ENCODE measurements around the gene PLTP. TPM values are rescaled to one million over a fixed set of nuclear protein-coding genes. Genes with fewer than 3 reads are reported as not detected.
"Not testable (repeated sequence)": the region's sequence is repeated elsewhere in the genome, so short reads cannot be mapped to it uniquely, and the experiment has no call there.

Gene PLTP
- total RNA-seq, 4 donors from 2014 or later = 109 to 342 (median 176) TPM

GRCh38 chr20:45907219-45907948 lies 4.6 kb downstream of the PLTP start:
- no peak overlapping the region for H3K4me3 ChIP-seq
- H3K27ac ChIP-seq (replicated peaks in 1 of 4) = no peak overlapping the region
- intact Hi-C loops (cut with DNase I) = no loop called here
- H3K36me3 ChIP-seq = peaks cover 0 to 48% (median 15%) of the 10 kb centered on the region in 4 donors
- H3K9me3 ChIP-seq = no peaks in the 10 kb centered on the region
- H3K27me3 ChIP-seq = peaks cover 0 to 5% (median under 1%) of the 10 kb centered on the region in 4 donors
- DNase-seq (ENCODE audit: extremely low spot score) = no peak
- WGBS = 94% methylated on average over 15 of the region's 17 CpGs
- peaks cover 14 to 28% (median 23%) of the 10 kb centered on the region in 4 donors for H3K4me1 ChIP-seq
- TF ChIP-seq EP300 (IDR thresholded peaks at IDR 0.05) (no peak), CTCF (IDR thresholded peaks at IDR 0.05) (no peak), POLR2A (IDR thresholded peaks at IDR 0.05; ENCODE audit: low read depth) (no peak), POLR2AphosphoS5 (IDR thresholded peaks at IDR 0.05) (no peak)

GRCh38 chr20:45905505-45906079 lies 6.4 kb downstream of the PLTP start:
- WGBS = 92% methylated on average over 8 of the region's 8 CpGs
- TF ChIP-seq POLR2AphosphoS5 (IDR thresholded peaks at IDR 0.05) (no peak), EP300 (IDR thresholded peaks at IDR 0.05) (no peak), POLR2A (IDR thresholded peaks at IDR 0.05; ENCODE audit: low read depth) (no peak), CTCF (IDR thresholded peaks at IDR 0.05) (no peak)
- Histone ChIP-seq H3K27me3 (no peaks in the 10 kb centered on the region), H3K9me3 (no peaks in the 10 kb centered on the region), H3K4me1 (peaks cover 4 to 14% (median 7%) of the 10 kb centered on the region in 4 donors), H3K27ac (replicated peaks in 1 of 4) (no peak overlapping the region), H3K36me3 (peaks cover 0 to 66% (median 29%) of the 10 kb centered on the region in 4 donors), H3K4me3 (no peak overlapping the region)
- intact Hi-C loops (cut with DNase I) = no loop called here
- no peak for DNase-seq (ENCODE audit: extremely low spot score)

- Histone ChIP-seq H3K27me3 (no peaks in the 10 kb centered on the region), H3K9me3 (no peaks in the 10 kb centered on the region), H3K27ac (replicated peaks in 1 of 4) (no peak overlapping the region), H3K4me3 (no peak overlapping the region), H3K4me1 (peaks cover 0 to 6% (median under 1%) of the 10 kb centered on the region in 4 donors), H3K36me3 (peaks cover 0 to 73% (median 35%) of the 10 kb centered on the region in 4 donors)
- 89% methylated on average over 8 of the region's 16 CpGs for WGBS
- no peak for TF ChIP-seq POLR2AphosphoS5 (IDR thresholded peaks at IDR 0.05)
- no peak for TF ChIP-seq CTCF (IDR thresholded peaks at IDR 0.05)
- TF ChIP-seq POLR2A (IDR thresholded peaks at IDR 0.05; ENCODE audit: low read depth) = no peak
- TF ChIP-seq EP300 (IDR thresholded peaks at IDR 0.05) = no peak
- DNase-seq (ENCODE audit: extremely low spot score) = no peak
- intact Hi-C loops (cut with DNase I) = no loop called here
These were observed 7.1 kb downstream of the PLTP start for GRCh38 chr20:45904583-45905504.

GRCh38 chr20:45902199-45902701 lies 9.7 kb downstream of the PLTP start:
- Histone ChIP-seq H3K4me1 (no peaks in the 10 kb centered on the region), H3K4me3 (no peak overlapping the region), H3K36me3 (peaks cover 6 to 85% (median 58%) of the 10 kb centered on the region in 4 donors), H3K27ac (replicated peaks in 1 of 4) (no peak overlapping the region), H3K9me3 (no peaks in the 10 kb centered on the region), H3K27me3 (no peaks in the 10 kb centered on the region)
- TF ChIP-seq POLR2AphosphoS5 (IDR thresholded peaks at IDR 0.05) (no peak), CTCF (IDR thresholded peaks at IDR 0.05) (no peak), EP300 (IDR thresholded peaks at IDR 0.05) (no peak), POLR2A (IDR thresholded peaks at IDR 0.05; ENCODE audit: low read depth) (no peak)
- intact Hi-C loops (cut with DNase I) = no loop called here
- WGBS = 77% methylated on average over 5 of the region's 14 CpGs
- DNase-seq (ENCODE audit: extremely low spot score) = no peak

- intact Hi-C loops (cut with DNase I); DNase-seq (ENCODE audit: extremely low spot score); H3K27me3 ChIP-seq; H3K9me3 ChIP-seq; H3K4me1 ChIP-seq; H3K27ac ChIP-seq (replicated peaks in 1 of 4); H3K4me3 ChIP-seq: not testable (repeated sequence)
- peaks cover 15 to 90% (median 67%) of the 10 kb centered on the region in 4 donors for H3K36me3 ChIP-seq
- WGBS = 85% methylated on average over 6 of the region's 6 CpGs
These were observed 10.6 kb downstream of the PLTP start for GRCh38 chr20:45901332-45901731.
